Caco-2 (cell line): ENCODE results near the gene SLC22A4. TPM values are rescaled to one million over a fixed set of nuclear protein-coding genes. Genes with fewer than 3 reads are reported as not detected.

Experiments used
- BruUV-seq: library from RNA; stranded (reverse); fragments of 400-500 nt; replicated peaks from 2 replicates; lab custom pipeline; 2021; lab: Mats Ljungman, UMichigan
- CTCF ChIA-PET: fragments of 300-600 bp; sonication (Branson Sonifier 250); formaldehyde crosslinking; loops from one replicate; lab custom pipeline; 2022; ENCODE audit warnings: antibody characterized with exemption; lab: Charles Lee
- POLR2A ChIA-PET: fragments of 300-600 bp; sonication (Branson Sonifier 250); formaldehyde crosslinking; loops from one replicate; lab custom pipeline; 2022; ENCODE audit warnings: antibody characterized with exemption; lab: Charles Lee
- DNase-seq, 2 experiments: peaks; one replicate each; pipeline versions ENCODE4 v3.0.0 to v3.0.0-alpha.2; 2020 to 2022
- H3K27me3 ChIP-seq: replicated peaks from 2 replicates; pipeline ENCODE4 v1.6.0; 2011; ENCODE audit warnings: low read length; ENCODE audit not compliant: control insufficient read depth, insufficient read depth
- H3K36me3 ChIP-seq: 2 replicates; pipeline ENCODE4 v1.5.1; 2011; ENCODE audit warnings: low read length; ENCODE audit not compliant: control insufficient read depth, insufficient read depth
- H3K4me1 ChIP-seq: fragments of 250-450 bp; sonication (Bioruptor Pico); 2 replicates; pipeline ENCODE4 v1.5.1; 2020; ENCODE audit warnings: mild to moderate bottlenecking
- H3K4me3 ChIP-seq: 2 replicates; pipeline ENCODE4 v1.5.1; 2011; ENCODE audit warnings: low read depth, mild to moderate bottlenecking, control low read depth, low read length
- H3K9me3 ChIP-seq: fragments of 250-450 bp; sonication (Bioruptor Pico); 2 replicates; pipeline ENCODE4 v1.5.1; 2020; ENCODE audit warnings: mild to moderate bottlenecking, moderate library complexity
- H3K27ac Mint-ChIP-seq: one replicate; pipeline ENCODE4 v1.8.0; 2022; ENCODE audit warnings: mixed read lengths; ENCODE audit not compliant: unreplicated experiment
- H3K27me3 Mint-ChIP-seq: one replicate; pipeline ENCODE4 v1.8.0; 2022; ENCODE audit warnings: mixed read lengths; ENCODE audit not compliant: insufficient read depth, unreplicated experiment
- H3K36me3 Mint-ChIP-seq: one replicate; pipeline ENCODE4 v1.8.0; 2022; ENCODE audit warnings: mild to moderate bottlenecking, mixed read lengths; ENCODE audit not compliant: insufficient read depth, unreplicated experiment
- H3K4me1 Mint-ChIP-seq: one replicate; pipeline ENCODE4 v1.8.0; 2022; ENCODE audit warnings: low read depth, mixed read lengths; ENCODE audit not compliant: unreplicated experiment
- H3K4me3 Mint-ChIP-seq: one replicate; pipeline ENCODE4 v1.8.0; 2022; ENCODE audit warnings: mild to moderate bottlenecking, moderate library complexity, mixed read lengths; ENCODE audit not compliant: unreplicated experiment
- H3K9me3 Mint-ChIP-seq: one replicate; pipeline ENCODE4 v1.8.0; 2022; ENCODE audit warnings: mixed read lengths; ENCODE audit not compliant: unreplicated experiment
- CTCF ChIP-seq, 2 experiments: fragments of 200-600 bp in 1 of 2; IDR thresholded peaks; 1 replicate in 1 of 2; 2 replicates in 1 of 2; pipeline versions ENCODE4 v1.5.1 to v1.8.0; 2011 to 2022; ENCODE audit warnings: antibody characterized with exemption in 1 of 2, control low read depth in 1 of 2, inconsistent platforms in 1 of 2, low read depth in 1 of 2, low read length in 1 of 2, mild to moderate bottlenecking in 1 of 2, moderate library complexity in 1 of 2; ENCODE audit not compliant: insufficient read depth in 1 of 2, severe bottlenecking in 1 of 2, unreplicated experiment in 1 of 2
- intact Hi-C: fragments of 100-400 bp; cut with micrococcal nuclease; formaldehyde crosslinking; loops from one replicate; pipeline ENCODE4 v1.10.0; 2022; ENCODE audit not compliant: unreplicated experiment
- total RNA-seq: library from RNA; stranded (reverse); gene quantifications from 2 replicates; pipeline ENCODE4 v1.2.3, GENCODE V29; 2022

The SLC22A4 gene
- total RNA-seq, 1 experiment from 2014 or later, result 1.5 TPM

- ChIA-PET CTCF (interaction anchor here (1.5 kb wide), 1 partner anchor 15 kb away, joined by 6 read pairs; no protein-coding TSS in a partner anchor), POLR2A (no interaction called here)
- Mint-ChIP-seq H3K27ac (no peak overlapping the region), H3K27me3 (no peaks in the 10 kb centered on the region), H3K36me3 (no peaks in the 10 kb centered on the region), H3K4me1 (no peaks in the 10 kb centered on the region), H3K9me3 (no peaks in the 10 kb centered on the region), H3K4me3 (no peak overlapping the region)
- no peaks in the 10 kb centered on the region for H3K27me3 ChIP-seq
- no peak overlapping the region for H3K4me3 ChIP-seq
- peak in 1 of 2 experiments; percentile 14 for DNase-seq
- no peaks in the 10 kb centered on the region for H3K4me1 ChIP-seq
- 0 out of 2 replicates have a peak, but pooled peaks cover 3% of the 10 kb centered on the region for H3K9me3 ChIP-seq
- TF ChIP-seq CTCF (IDR thresholded peaks at IDR 0.05; ENCODE audit: insufficient read depth in 1 of 2, low read depth in 1 of 2, low read length in 1 of 2, severe bottlenecking in 1 of 2, unreplicated experiment in 1 of 2), result no peak
- intact Hi-C loops, result no loop called here
- no peaks in the 10 kb centered on the region for H3K36me3 ChIP-seq
- no TSS peak for BruUV-seq
These were observed 40.5 kb upstream of the SLC22A4 start for GRCh38 chr5:132253452-132254320.

- ChIA-PET CTCF (interaction anchor here (1.5 kb wide), 1 partner anchor 16 kb away, joined by 6 read pairs; no protein-coding TSS in a partner anchor), POLR2A (no interaction called here)
- BruUV-seq, result no TSS peak
- no peaks in the 10 kb centered on the region for H3K36me3 Mint-ChIP-seq
- DNase-seq, result peak in 1 of 2 experiments; percentile 25
- no peaks in the 10 kb centered on the region for H3K36me3 ChIP-seq
- H3K4me1 ChIP-seq, result no peaks in the 10 kb centered on the region
- H3K9me3 ChIP-seq, result 0 out of 2 replicates have a peak, but pooled peaks cover 2% of the 10 kb centered on the region
- no peaks in the 10 kb centered on the region for H3K9me3 Mint-ChIP-seq
- H3K27me3 ChIP-seq, result no peaks in the 10 kb centered on the region
- intact Hi-C loops, result no loop called here
- H3K4me3 ChIP-seq, result no peak overlapping the region
- no peaks in the 10 kb centered on the region for H3K27me3 Mint-ChIP-seq
- no peak overlapping the region for H3K27ac Mint-ChIP-seq
- no peak for TF ChIP-seq CTCF (IDR thresholded peaks at IDR 0.05; ENCODE audit: insufficient read depth in 1 of 2, low read depth in 1 of 2, low read length in 1 of 2, severe bottlenecking in 1 of 2, unreplicated experiment in 1 of 2)
- no peak overlapping the region for H3K4me3 Mint-ChIP-seq
- no peaks in the 10 kb centered on the region for H3K4me1 Mint-ChIP-seq
These were observed 39.7 kb upstream of the SLC22A4 start for GRCh38 chr5:132254321-132254977.

- no peaks in the 10 kb centered on the region for H3K36me3 Mint-ChIP-seq
- intact Hi-C loops, result no loop called here
- H3K9me3 ChIP-seq, result no peaks in the 10 kb centered on the region
- ChIA-PET POLR2A (no interaction called here), CTCF (no interaction called here)
- H3K27ac Mint-ChIP-seq, result no peak overlapping the region
- no peak for TF ChIP-seq CTCF (IDR thresholded peaks at IDR 0.05; ENCODE audit: insufficient read depth in 1 of 2, low read depth in 1 of 2, low read length in 1 of 2, severe bottlenecking in 1 of 2, unreplicated experiment in 1 of 2)
- H3K4me3 Mint-ChIP-seq, result no peak overlapping the region
- H3K27me3 Mint-ChIP-seq, result no peaks in the 10 kb centered on the region
- no peaks in the 10 kb centered on the region for H3K9me3 Mint-ChIP-seq
- no peaks in the 10 kb centered on the region for H3K4me1 ChIP-seq
- H3K4me3 ChIP-seq, result no peak overlapping the region
- H3K36me3 ChIP-seq, result no peaks in the 10 kb centered on the region
- DNase-seq, result peak in 1 of 2 experiments; percentile 12
- H3K4me1 Mint-ChIP-seq, result no peaks in the 10 kb centered on the region
- no TSS peak for BruUV-seq
- no peaks in the 10 kb centered on the region for H3K27me3 ChIP-seq
These were observed 38.0 kb upstream of the SLC22A4 start for GRCh38 chr5:132256086-132256782.
